Fibroblast of skin of left biceps (primary cell): ENCODE results near the gene PTGES2.
"Not testable (repeated sequence)": the region's sequence is repeated elsewhere in the genome, so short reads cannot be mapped to it uniquely, and the experiment has no call there.

Source experiments
- DNase-seq, 2 experiments: peaks; one replicate each; pipeline ENCODE4 v3.0.0-alpha.2; 2013; ENCODE audit warnings: low read depth in 2 of 2

The PTGES2 gene

DNA sequence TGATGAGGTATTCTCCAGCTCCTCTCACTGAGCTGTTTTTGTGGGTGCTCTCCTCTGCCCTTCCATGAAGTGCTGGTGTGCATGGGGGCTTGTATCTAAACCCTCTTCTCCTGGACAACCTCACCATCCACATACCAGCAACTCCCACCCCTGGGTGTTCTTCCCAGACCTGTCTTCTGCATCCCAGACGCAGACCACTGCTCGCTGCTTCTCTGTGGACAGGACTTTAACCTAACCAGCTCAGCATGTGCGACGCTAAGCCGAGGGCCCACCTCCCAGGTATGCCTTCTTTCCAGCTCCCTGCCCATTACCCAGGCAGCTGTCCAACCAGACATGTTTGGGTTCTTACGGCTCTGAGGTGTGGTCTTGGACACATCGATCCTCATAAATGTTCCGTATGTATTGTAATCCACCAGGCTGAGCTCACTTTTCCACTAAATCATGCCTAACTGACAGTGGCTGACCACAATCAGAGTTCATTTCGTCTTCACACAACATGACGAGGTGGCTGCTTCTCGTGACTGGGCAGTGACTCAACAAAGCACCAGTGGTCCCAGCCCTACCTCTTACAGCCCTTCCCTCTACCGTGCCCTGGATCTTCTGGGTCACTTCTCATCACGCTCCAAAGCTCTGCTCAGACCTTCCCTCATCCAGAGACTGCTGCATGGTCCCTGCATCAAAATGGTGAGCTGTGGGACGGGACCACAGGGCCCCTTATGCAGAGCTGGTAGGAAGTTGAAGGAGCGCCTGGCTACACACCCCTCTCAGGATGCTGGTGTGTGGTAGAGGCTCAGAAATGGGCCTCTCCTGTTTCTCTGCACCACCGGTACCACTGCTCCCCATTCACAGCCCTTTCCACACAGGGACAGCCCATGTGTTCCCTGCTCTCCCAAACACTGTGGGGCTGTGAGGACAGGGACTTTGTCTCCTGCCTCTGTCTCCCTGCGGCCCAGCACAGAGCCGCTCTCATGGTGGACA, 9.6 kb upstream of the PTGES2 start:
- peak in 1 of 2 experiments; percentile 13 for DNase-seq

GRCh38 chr9:128135561-128135960, 8.0 kb upstream of the PTGES2 start:
- DNase-seq, result not testable (repeated sequence)

- DNase-seq, result not testable (repeated sequence)
These were observed 4.6 kb upstream of the PTGES2 start for GRCh38 chr9:128132139-128132538.

- not testable (repeated sequence) for DNase-seq
These were observed 3.8 kb upstream of the PTGES2 start for GRCh38 chr9:128131346-128131745.

GRCh38 chr9:128130651-128131050, 3.1 kb upstream of the PTGES2 start:
- DNase-seq, result not testable (repeated sequence)

- not testable (repeated sequence) for DNase-seq
These were observed 2.6 kb upstream of the PTGES2 start for GRCh38 chr9:128129976-128130590.

GRCh38 chr9:128128836-128129590, 1.5 kb upstream of the PTGES2 start:
- no peak for DNase-seq

- DNase-seq, result peak; percentile 81 to 82
These were observed 684 bp upstream of the PTGES2 start for GRCh38 chr9:128127990-128128835.

GRCh38 chr9:128125580-128126354, 1.8 kb downstream of the PTGES2 start:
- DNase-seq, result no peak

GRCh38 chr9:128124873-128125579, 2.5 kb downstream of the PTGES2 start:
- DNase-seq, result peak in 1 of 2 experiments; percentile 5

- DNase-seq, result no peak
These were observed 3.1 kb downstream of the PTGES2 start for GRCh38 chr9:128124451-128124850.

GRCh38 chr9:128123451-128124080, 4.0 kb downstream of the PTGES2 start:
- no peak for DNase-seq

- DNase-seq, result no peak
These were observed 4.7 kb downstream of the PTGES2 start for GRCh38 chr9:128122809-128123175.

DNA sequence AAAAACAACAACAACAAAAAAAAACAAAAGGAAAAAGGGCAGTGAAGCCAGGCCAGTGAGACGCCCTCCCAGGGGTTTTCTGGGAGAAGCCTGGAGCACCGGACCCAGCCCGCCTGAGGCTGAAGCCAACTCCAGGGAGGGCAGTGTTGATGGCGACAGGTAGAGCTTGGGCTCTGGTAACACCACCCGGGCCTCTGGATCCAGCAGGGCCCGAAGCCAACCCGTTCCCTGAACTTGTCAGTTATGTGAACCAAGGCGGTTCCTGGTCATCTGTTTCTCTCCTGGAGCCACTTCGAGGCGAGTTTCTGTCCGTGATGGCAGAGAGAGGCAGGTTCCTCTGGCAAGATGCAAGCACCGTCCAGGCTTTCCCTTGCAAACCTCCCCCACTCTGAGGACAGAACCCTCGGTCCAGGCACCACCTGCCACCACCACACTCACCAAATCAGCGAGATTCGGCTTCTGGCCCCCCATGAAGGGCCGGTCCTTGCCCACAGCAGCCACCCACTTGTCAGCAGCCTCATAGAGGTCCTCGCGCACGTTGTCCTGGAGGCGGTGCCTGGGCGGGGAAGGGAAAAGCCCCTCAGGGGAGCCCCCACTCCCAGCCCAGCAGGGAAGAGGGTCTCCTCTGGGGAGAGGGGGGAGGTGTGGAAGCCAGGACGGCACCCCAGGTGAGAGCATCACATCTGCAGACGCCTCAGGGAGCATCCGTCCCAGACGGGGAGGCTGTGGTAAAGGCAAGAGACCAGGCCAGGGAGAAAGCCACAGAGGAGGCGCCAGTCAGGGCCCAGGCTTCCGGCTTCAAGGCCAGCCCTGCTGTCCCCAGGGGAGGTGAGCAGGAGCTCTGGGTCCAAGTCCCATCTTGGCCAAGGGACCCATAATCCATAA, 5.4 kb downstream of the PTGES2 start:
- DNase-seq, result no peak

GRCh38 chr9:128121466-128121810, 6.1 kb downstream of the PTGES2 start:
- DNase-seq, result no peak

- no peak for DNase-seq
These were observed 6.6 kb downstream of the PTGES2 start for GRCh38 chr9:128120741-128121465.

DNA sequence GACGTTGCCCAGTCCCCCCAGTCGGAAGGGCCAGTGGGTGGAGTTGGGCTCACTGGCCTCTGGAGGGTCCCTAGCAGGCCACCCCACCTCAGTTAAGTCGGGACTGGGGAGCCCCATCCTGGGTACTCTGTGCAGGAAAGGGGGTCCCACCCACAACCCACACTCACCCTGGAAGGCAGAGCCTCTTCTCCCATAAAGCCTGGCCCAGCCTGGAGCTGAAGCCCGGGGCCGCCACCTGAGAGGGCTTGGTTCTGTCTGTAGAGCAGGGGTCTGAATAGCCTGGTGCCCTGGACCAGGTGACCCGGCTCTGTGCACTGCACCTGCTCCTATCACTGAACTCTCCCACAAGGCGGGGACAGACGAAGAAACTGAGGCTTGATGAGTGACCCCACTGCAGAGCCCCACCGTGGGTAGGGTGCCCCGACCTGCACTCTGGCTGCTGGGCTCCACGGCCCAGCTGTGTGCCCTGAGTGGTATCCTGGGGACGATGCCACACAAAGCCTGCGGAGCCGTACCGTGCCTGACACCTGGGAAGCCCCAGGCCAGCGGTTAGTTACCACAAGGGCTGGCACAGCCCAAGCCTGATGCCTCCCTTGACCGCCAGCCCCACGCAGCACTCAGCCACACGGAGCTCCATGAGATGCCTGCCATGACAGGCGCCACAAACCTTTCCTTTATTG, 7.3 kb downstream of the PTGES2 start:
- DNase-seq, result no peak
